Smooth muscle cell (in vitro differentiated cells): Measurements from ENCODE around the gene NME5. TPM values are rescaled to one million over a fixed set of nuclear protein-coding genes. Genes with fewer than 3 reads are reported as not detected.

Experiments used
- DNase-seq: peaks from one replicate; lab custom pipeline; 2025; ENCODE audit not compliant: unreplicated experiment; lab: John Stamatoyannopoulos, UW
- H2AFZ ChIP-seq: fragments of 200-600 bp; sonication (generic); 2 replicates; pipeline ENCODE4 v1.6.0; 2016; ENCODE audit warnings: antibody characterized with exemption, low read depth, mild to moderate bottlenecking
- H3F3A ChIP-seq: fragments of 200-600 bp; sonication (generic); 2 replicates; pipeline ENCODE4 v1.6.0; 2017; ENCODE audit warnings: antibody characterized with exemption, low read depth
- H3K27ac ChIP-seq: fragments of 200-600 bp; sonication (generic); 2 replicates; pipeline ENCODE4 v1.5.1; 2016; ENCODE audit warnings: low read depth, mild to moderate bottlenecking
- H3K27me3 ChIP-seq: fragments of 200-600 bp; sonication (generic); 2 replicates; pipeline ENCODE4 v1.6.1; 2016; ENCODE audit warnings: low read depth, mild to moderate bottlenecking
- H3K36me3 ChIP-seq: fragments of 200-600 bp; sonication (generic); 2 replicates; pipeline ENCODE4 v1.5.1; 2016; ENCODE audit warnings: low read depth
- H3K4me1 ChIP-seq: fragments of 200-600 bp; sonication (generic); 2 replicates; pipeline ENCODE4 v1.5.1; 2016; ENCODE audit warnings: low read depth
- H3K4me2 ChIP-seq: fragments of 200-600 bp; sonication (generic); 2 replicates; pipeline ENCODE4 v1.6.0; 2016; ENCODE audit warnings: mild to moderate bottlenecking
- H3K4me3 ChIP-seq: fragments of 200-600 bp; sonication (generic); 2 replicates; pipeline ENCODE4 v1.5.1; 2016; ENCODE audit warnings: mild to moderate bottlenecking
- H3K79me2 ChIP-seq: fragments of 200-600 bp; sonication (generic); 2 replicates; pipeline ENCODE4 v1.6.0; 2016; ENCODE audit warnings: low read depth, mild to moderate bottlenecking
- H3K9ac ChIP-seq: fragments of 200-600 bp; sonication (generic); 2 replicates; pipeline ENCODE4 v1.6.0; 2016; ENCODE audit warnings: low read depth
- H3K9me3 ChIP-seq: fragments of 200-600 bp; sonication (generic); replicated peaks from 2 replicates; pipeline ENCODE4 v1.5.1; 2016; ENCODE audit warnings: low read depth
- H4K20me1 ChIP-seq: fragments of 200-600 bp; sonication (generic); 2 replicates; pipeline ENCODE4 v1.6.0; 2016; ENCODE audit warnings: low read depth
- WGBS: methylation state at CpG from one replicate; pipeline ENCODE4 v1.1.7; 2016; ENCODE audit warnings: low lambda C conversion rate; 5-methylcytosine and 5-hydroxymethylcytosine counted together
- polyA plus RNA-seq: library from polyadenylated mRNA; unstranded; fragments of >200 nt; fragmentation: Nextera tagmentation; extraction: Ambion mirVana; gene quantifications from 2 replicates; pipeline ENCODE4 v1.2.1, GENCODE V29; 2016
- total RNA-seq: library from RNA; depleted of rRNA; stranded (reverse); fragments of >200 nt; gene quantifications from 2 replicates; pipeline ENCODE4 v1.2.3, GENCODE V29; 2014
- TF ChIP-seq, protein P1 (sequence below): fragments of 200-600 bp; sonication (generic); IDR thresholded peaks from 2 replicates; pipeline ENCODE4 v1.5.1; 2017; ENCODE audit warnings: borderline replicate concordance, mild to moderate bottlenecking, antibody characterized with exemption; ENCODE audit not compliant: insufficient read depth, poor library complexity, severe bottlenecking

NME5 gene
- total and polyA plus RNA-seq, 2 experiments from 2014 or later, result 1.2 to 2.7 TPM

DNA sequence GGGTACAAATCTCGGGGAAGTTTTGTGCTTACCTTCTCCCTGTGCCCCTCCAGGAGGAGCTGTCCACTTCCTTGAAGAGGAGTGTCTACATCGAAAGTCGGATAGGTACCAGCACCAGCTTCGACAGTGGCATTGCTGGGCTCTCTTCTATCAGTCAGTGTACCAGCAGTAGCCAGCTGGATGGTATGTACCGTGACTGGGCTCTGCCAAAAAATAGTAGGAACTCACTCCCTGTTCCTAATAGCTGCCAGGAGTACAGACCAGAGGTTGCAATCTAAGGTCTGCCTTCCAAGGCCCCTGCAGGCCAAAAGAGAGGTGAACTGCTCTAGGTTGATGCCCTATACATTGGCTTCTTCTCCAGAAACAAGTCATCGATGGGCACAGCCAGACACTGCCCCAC lies 43.6 kb upstream of the NME5 start:
- H4K20me1 ChIP-seq, result no peaks in the 10 kb centered on the region
- H3K27me3 ChIP-seq, result no peaks in the 10 kb centered on the region
- H3K4me3 ChIP-seq, result no peak overlapping the region
- 98% methylated on average over 6 of the region's 6 CpGs for WGBS
- H3K27ac ChIP-seq, result no peak overlapping the region
- H3K4me2 ChIP-seq, result no peak overlapping the region
- H3F3A ChIP-seq, result no peaks in the 10 kb centered on the region
- no peaks in the 10 kb centered on the region for H3K36me3 ChIP-seq
- no peak overlapping the region for H3K9ac ChIP-seq
- TF ChIP-seq, protein P1, sequence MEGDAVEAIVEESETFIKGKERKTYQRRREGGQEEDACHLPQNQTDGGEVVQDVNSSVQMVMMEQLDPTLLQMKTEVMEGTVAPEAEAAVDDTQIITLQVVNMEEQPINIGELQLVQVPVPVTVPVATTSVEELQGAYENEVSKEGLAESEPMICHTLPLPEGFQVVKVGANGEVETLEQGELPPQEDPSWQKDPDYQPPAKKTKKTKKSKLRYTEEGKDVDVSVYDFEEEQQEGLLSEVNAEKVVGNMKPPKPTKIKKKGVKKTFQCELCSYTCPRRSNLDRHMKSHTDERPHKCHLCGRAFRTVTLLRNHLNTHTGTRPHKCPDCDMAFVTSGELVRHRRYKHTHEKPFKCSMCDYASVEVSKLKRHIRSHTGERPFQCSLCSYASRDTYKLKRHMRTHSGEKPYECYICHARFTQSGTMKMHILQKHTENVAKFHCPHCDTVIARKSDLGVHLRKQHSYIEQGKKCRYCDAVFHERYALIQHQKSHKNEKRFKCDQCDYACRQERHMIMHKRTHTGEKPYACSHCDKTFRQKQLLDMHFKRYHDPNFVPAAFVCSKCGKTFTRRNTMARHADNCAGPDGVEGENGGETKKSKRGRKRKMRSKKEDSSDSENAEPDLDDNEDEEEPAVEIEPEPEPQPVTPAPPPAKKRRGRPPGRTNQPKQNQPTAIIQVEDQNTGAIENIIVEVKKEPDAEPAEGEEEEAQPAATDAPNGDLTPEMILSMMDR, result no peak
- peaks cover 21% of the 10 kb centered on the region for H3K79me2 ChIP-seq
- DNase-seq, result no peak
- no peaks in the 10 kb centered on the region for H3K9me3 ChIP-seq
- H2AFZ ChIP-seq, result no peak overlapping the region
- peaks cover under 1% of the 10 kb centered on the region for H3K4me1 ChIP-seq

DNA sequence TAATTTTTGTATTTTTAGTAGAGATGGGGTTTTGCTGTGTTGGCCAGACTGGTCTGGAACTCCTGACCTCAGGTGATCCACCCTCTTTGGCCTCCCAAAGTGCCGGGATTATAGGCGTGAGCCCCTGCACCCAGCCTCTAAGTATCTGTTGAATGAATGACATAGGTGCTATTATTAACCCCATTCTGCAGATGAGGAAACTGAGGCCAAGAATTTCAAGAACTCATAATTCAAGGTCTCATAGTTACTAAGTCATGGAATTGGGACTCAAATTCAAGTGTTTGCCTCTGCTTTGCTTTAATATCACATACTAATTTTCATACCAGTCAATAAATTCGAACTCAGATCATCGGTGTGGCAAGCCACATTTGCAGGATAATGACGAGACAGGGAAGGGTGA lies 41.6 kb upstream of the NME5 start:
- no peaks in the 10 kb centered on the region for H3K27me3 ChIP-seq
- no peak for DNase-seq
- H3K79me2 ChIP-seq, result peaks cover 41% of the 10 kb centered on the region
- H2AFZ ChIP-seq, result no peak overlapping the region
- H3K27ac ChIP-seq, result no peak overlapping the region
- peaks cover 4% of the 10 kb centered on the region for H4K20me1 ChIP-seq
- TF ChIP-seq, protein P1, result no peak
- H3F3A ChIP-seq, result no peaks in the 10 kb centered on the region
- WGBS, result 96% methylated on average over 5 of the region's 5 CpGs
- H3K4me2 ChIP-seq, result no peak overlapping the region
- H3K9ac ChIP-seq, result no peak overlapping the region
- H3K4me1 ChIP-seq, result peaks cover 7% of the 10 kb centered on the region
- no peak overlapping the region for H3K4me3 ChIP-seq
- no peaks in the 10 kb centered on the region for H3K36me3 ChIP-seq
- no peaks in the 10 kb centered on the region for H3K9me3 ChIP-seq

DNA sequence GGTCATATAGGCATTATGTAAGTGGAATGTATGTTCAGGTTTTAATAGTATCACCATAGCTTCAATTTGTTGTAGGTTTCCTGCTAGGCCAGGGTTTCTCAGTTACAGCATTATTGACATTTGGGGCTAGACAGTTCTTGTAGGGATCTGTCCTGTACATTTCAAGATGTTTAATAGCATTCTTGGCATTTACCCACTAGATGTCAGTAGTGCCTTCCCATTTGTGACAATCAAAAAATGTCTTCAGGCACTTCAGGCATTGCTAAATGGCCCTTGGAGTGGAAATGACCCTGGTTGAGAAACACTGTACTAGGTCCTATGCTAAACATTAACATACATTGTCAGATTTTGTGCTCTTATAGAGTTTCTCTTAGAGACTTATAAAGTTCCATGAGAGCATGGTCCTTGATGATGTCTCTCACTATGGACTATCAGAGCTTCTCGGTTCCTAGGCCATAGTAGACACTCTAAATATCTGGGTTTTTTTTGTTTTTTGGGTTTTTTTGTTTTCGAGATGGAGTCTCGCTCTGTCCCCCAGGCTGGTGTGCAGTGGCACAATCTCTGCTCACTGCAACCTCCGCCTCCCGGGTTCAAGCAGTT lies 41.1 kb upstream of the NME5 start:
- Histone ChIP-seq H2AFZ (no peak overlapping the region), H3K9me3 (no peaks in the 10 kb centered on the region), H3K4me3 (peak overlapping the region; percentile 85), H3K9ac (no peak overlapping the region), H4K20me1 (peaks cover 4% of the 10 kb centered on the region), H3K36me3 (no peaks in the 10 kb centered on the region), H3K79me2 (peaks cover 42% of the 10 kb centered on the region), H3K4me1 (peaks cover 7% of the 10 kb centered on the region), H3F3A (no peaks in the 10 kb centered on the region), H3K27ac (no peak overlapping the region), H3K27me3 (no peaks in the 10 kb centered on the region), H3K4me2 (peak overlapping the region; percentile 87)
- TF ChIP-seq, protein P1, result peak; percentile 55
- DNase-seq, result no peak
- 77% methylated on average over 5 of the region's 5 CpGs for WGBS

DNA sequence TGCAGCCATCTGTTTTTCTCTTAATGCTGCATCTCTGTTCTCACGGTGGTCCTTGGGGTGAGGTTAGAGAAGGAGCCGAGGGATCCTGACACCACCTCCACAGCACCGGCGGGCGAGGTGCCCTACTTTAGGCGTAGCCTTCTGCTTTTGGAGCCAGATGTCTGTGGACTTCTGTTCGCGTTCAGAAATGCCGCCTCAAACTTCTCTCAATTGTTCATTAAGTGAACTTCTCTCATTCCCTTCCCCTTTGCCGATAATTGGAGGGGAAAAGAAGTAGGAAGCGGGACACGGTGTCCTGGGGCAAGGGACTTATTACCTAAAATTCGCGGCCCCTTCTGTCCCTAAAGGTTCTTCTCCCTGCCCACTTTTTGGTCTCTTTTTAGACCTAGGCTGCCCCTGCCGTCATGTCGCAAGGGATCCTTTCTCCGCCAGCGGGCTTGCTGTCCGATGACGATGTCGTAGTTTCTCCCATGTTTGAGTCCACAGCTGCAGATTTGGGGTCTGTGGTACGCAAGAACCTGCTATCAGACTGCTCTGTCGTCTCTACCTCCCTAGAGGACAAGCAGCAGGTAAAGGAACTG lies 40.1 kb upstream of the NME5 start:
- peaks cover 42% of the 10 kb centered on the region for H3K79me2 ChIP-seq
- H3K9ac ChIP-seq, result peak overlapping the region; percentile 46
- TF ChIP-seq, protein P1, result no peak
- WGBS, result under 1% methylated on average over 23 of the region's 23 CpGs
- no peaks in the 10 kb centered on the region for H3F3A ChIP-seq
- no peak overlapping the region for H2AFZ ChIP-seq
- H3K27ac ChIP-seq, result no peak overlapping the region
- H3K4me1 ChIP-seq, result peaks cover 7% of the 10 kb centered on the region
- H3K9me3 ChIP-seq, result no peaks in the 10 kb centered on the region
- DNase-seq, result no peak
- H3K4me2 ChIP-seq, result peak overlapping the region; percentile 87
- H3K4me3 ChIP-seq, result peak overlapping the region; percentile 85
- peaks cover 4% of the 10 kb centered on the region for H4K20me1 ChIP-seq
- no peaks in the 10 kb centered on the region for H3K36me3 ChIP-seq
- no peaks in the 10 kb centered on the region for H3K27me3 ChIP-seq
